ENCODE results near the gene U2AF2. TPM values are rescaled to one million over a fixed set of nuclear protein-coding genes. Genes with fewer than 3 reads are reported as not detected.

U2AF2 gene
- total and polyA plus RNA-seq, 9 of the 15 experiments (the other 6 are each of a cell fraction or from before 2014, with no cell fraction given): 3.0 to 331 (median 157) TPM

DNA sequence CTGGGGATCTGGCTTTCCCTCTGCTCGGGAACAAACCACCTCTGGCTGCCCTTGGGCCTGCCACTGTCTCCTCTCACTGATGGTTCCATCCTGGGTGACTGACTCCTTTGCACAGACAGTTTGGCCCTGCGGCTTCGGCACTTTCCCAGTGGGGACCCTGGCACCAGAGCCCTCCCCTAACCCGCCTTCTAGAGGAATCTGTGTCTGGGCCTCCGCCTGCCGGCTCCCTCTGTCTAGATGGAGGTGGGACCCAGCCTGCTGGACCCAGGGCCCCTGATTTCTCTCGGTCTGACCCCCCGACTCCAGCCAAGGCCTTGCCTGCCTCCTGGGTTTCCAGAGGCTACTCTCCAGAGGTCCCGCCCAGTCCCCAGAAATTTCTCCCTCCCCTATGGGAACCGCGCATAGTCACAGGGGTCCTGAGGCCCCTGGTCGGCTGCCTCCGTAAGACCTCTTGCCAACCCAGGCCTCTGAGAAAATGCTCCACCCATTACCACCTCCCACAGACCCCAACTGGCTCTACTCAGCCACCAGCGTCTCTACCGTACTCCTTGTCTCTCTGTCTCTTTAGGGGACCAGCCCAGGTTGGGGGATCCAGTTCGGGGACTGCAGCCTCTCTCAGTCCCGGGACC, 4.1 kb upstream of the U2AF2 start:
- intact Hi-C loops (cut with micrococcal nuclease): no loop called here
- H3K4me3 ChIP-seq: no peak overlapping the region
- BruUV-seq (replicated peaks): no TSS peak
- FAIRE-seq (no peak), DNase-seq (ENCODE audit: extremely low read depth in 1 of 4, low spot score in 3 of 4) (no peak), ATAC-seq (no peak)
- no peak for TF ChIP-seq SMAD1 (IDR thresholded peaks at IDR 0.05; ENCODE audit: low read depth, low read length, partially characterized antibody)
- no peak for TF ChIP-seq MAFK (IDR thresholded peaks at IDR 0.05; ENCODE audit: low read length)
- TF ChIP-seq POLR2G (IDR thresholded peaks at IDR 0.05; ENCODE audit: low read depth, low read length): peak; percentile 20; the same call in 1 of the 2 replicates
- H3K36me3 ChIP-seq (ENCODE audit: control insufficient read depth, insufficient read depth, low read length): peaks cover 36% of the 10 kb centered on the region
- no peak overlapping the region for H3K4me2 ChIP-seq (ENCODE audit: insufficient read depth, low read length)
- H3K9me3 ChIP-seq (replicated peaks; ENCODE audit: control insufficient read depth, insufficient read depth, low read depth, low read length): no peaks in the 10 kb centered on the region
- H3K79me2 ChIP-seq (ENCODE audit: control insufficient read depth, insufficient read depth, low read length): peaks cover 40% of the 10 kb centered on the region
- 92% methylated on average over 14 of the region's 17 CpGs for WGBS (ENCODE audit: insufficient coverage, low coverage, missing lambda C conversion rate)
- H3K9me1 ChIP-seq (ENCODE audit: control insufficient read depth, insufficient read depth, low read length): no peaks in the 10 kb centered on the region
- CTCF ChIA-PET (ENCODE audit: low intra/inter-chr PET ratio): no interaction called here
- peaks cover under 1% of the 10 kb centered on the region; the same call in 1 of the 2 replicates for H4K20me1 ChIP-seq (replicated peaks; ENCODE audit: control insufficient read depth, insufficient read depth, low read length)
- peaks cover 14 to 74% of the 10 kb centered on the region in 2 experiments; a peak in 4 of 5 replicates for H3K4me1 ChIP-seq (replicated peaks in 1 of 2; ENCODE audit: control insufficient read depth in 2 of 2, insufficient read depth in 2 of 2, low read length in 2 of 2)
- POLR2A ChIA-PET: no interaction called here
- H3K27ac ChIP-seq (ENCODE audit: extremely low read depth, low read depth, low read length): no peak overlapping the region
- H2AFZ ChIP-seq (ENCODE audit: low read depth, low read length): no peak overlapping the region
- in situ Hi-C loops (cut with MboI): no loop called here
- no peaks in the 10 kb centered on the region for H3K27me3 ChIP-seq (ENCODE audit: control insufficient read depth in 2 of 2, insufficient read depth in 2 of 2, low read length in 2 of 2)
- no peak overlapping the region; a peak in 1 of 4 replicates for H3K9ac ChIP-seq (ENCODE audit: insufficient read depth in 1 of 2, low read depth in 2 of 2, low read length in 2 of 2)

DNA sequence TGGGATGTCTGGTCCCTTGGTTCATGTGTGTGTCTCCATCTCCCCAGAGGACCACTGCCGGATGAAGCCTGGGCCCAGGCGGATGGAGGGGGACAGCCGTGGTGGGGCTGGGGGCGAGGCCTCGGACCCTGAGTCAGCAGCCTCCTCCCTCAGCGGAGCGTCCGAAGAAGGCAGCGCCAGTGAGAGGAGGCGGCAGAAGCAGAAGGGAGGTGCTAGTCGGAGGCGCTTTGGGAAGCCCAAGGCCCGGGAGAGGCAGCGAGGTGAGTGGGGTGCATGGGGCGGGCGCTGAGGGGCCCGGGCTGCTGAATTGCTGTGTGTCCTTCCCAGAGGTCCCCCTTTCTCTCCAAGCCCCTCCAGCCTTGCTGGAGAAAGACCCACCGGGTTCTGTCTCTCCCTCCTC, 3.6 kb upstream of the U2AF2 start:
- FAIRE-seq (no peak), ATAC-seq (no peak), DNase-seq (ENCODE audit: extremely low read depth in 1 of 4, low spot score in 3 of 4) (no peak)
- ChIA-PET POLR2A (no interaction called here), CTCF (ENCODE audit: low intra/inter-chr PET ratio) (no interaction called here)
- Histone ChIP-seq H3K27ac (ENCODE audit: extremely low read depth, low read depth, low read length) (no peak overlapping the region), H4K20me1 (replicated peaks; ENCODE audit: control insufficient read depth, insufficient read depth, low read length) (peaks cover 6% of the 10 kb centered on the region; the same call in 1 of the 2 replicates), H3K9me3 (replicated peaks; ENCODE audit: control insufficient read depth, insufficient read depth, low read depth, low read length) (no peaks in the 10 kb centered on the region), H3K9ac (ENCODE audit: insufficient read depth in 1 of 2, low read depth in 2 of 2, low read length in 2 of 2) (no peak overlapping the region), H3K9me1 (ENCODE audit: control insufficient read depth, insufficient read depth, low read length) (no peaks in the 10 kb centered on the region), H3K4me1 (replicated peaks in 1 of 2; ENCODE audit: control insufficient read depth in 2 of 2, insufficient read depth in 2 of 2, low read length in 2 of 2) (peaks cover 14 to 74% of the 10 kb centered on the region in 2 experiments; a peak in 4 of 5 replicates), H3K27me3 (ENCODE audit: control insufficient read depth in 2 of 2, insufficient read depth in 2 of 2, low read length in 2 of 2) (no peaks in the 10 kb centered on the region), H3K36me3 (ENCODE audit: control insufficient read depth, insufficient read depth, low read length) (peaks cover 40% of the 10 kb centered on the region), H3K4me3 (no peak overlapping the region), H3K4me2 (ENCODE audit: insufficient read depth, low read length) (no peak overlapping the region), H3K79me2 (ENCODE audit: control insufficient read depth, insufficient read depth, low read length) (peaks cover 44% of the 10 kb centered on the region), H2AFZ (ENCODE audit: low read depth, low read length) (no peak overlapping the region)
- in situ Hi-C loops (cut with MboI) (no loop called here), intact Hi-C loops (cut with micrococcal nuclease) (no loop called here)
- 83% methylated on average over 2 of the region's 18 CpGs for WGBS (ENCODE audit: insufficient coverage, low coverage, missing lambda C conversion rate)
- BruUV-seq (replicated peaks): no TSS peak
- TF ChIP-seq, protein P1, sequence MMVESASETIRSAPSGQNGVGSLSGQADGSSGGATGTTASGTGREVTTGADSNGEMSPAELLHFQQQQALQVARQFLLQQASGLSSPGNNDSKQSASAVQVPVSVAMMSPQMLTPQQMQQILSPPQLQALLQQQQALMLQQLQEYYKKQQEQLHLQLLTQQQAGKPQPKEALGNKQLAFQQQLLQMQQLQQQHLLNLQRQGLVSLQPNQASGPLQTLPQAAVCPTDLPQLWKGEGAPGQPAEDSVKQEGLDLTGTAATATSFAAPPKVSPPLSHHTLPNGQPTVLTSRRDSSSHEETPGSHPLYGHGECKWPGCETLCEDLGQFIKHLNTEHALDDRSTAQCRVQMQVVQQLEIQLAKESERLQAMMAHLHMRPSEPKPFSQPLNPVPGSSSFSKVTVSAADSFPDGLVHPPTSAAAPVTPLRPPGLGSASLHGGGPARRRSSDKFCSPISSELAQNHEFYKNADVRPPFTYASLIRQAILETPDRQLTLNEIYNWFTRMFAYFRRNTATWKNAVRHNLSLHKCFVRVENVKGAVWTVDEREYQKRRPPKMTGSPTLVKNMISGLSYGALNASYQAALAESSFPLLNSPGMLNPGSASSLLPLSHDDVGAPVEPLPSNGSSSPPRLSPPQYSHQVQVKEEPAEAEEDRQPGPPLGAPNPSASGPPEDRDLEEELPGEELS (CRISPR knock-in tag; IDR thresholded peaks at IDR 0.05; ENCODE audit: borderline replicate concordance): no peak
- no peak for TF ChIP-seq BDP1 (IDR thresholded peaks at IDR 0.05; ENCODE audit: insufficient read depth, insufficient read length)
- no peak for TF ChIP-seq POLR3G (IDR thresholded peaks at IDR 0.05; ENCODE audit: extremely low read depth, insufficient read length, insufficient replicate concordance)
- TF ChIP-seq, protein P2, sequence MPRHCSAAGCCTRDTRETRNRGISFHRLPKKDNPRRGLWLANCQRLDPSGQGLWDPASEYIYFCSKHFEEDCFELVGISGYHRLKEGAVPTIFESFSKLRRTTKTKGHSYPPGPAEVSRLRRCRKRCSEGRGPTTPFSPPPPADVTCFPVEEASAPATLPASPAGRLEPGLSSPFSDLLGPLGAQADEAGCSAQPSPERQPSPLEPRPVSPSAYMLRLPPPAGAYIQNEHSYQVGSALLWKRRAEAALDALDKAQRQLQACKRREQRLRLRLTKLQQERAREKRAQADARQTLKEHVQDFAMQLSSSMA (CRISPR knock-in tag; IDR thresholded peaks at IDR 0.05): no peak
- no peak for TF ChIP-seq KDM5B (IDR thresholded peaks at IDR 0.05; ENCODE audit: insufficient replicate concordance, low read depth, low read length)
- no peak for TF ChIP-seq NCOA2 (IDR thresholded peaks at IDR 0.05; ENCODE audit: partially characterized antibody in 2 of 2)
- no peak for TF ChIP-seq SREBF1 (IDR thresholded peaks at IDR 0.05; ENCODE audit: borderline replicate concordance, low read depth, low read length)

Measured in K562 (cell line).